PC-9 (cell line): ENCODE measurements around the gene PVALEF.

Experiments used
- CTCF ChIP-seq: fragments of 200-600 bp; sonication (generic); conservative IDR thresholded peaks from 2 replicates; pipeline ENCODE4 v1.6.1; 2017; ENCODE audit warnings: mixed run types, antibody characterized with exemption, mild to moderate bottlenecking, moderate library complexity
- EZH2 ChIP-seq: fragments of 200-600 bp; sonication (generic); IDR thresholded peaks from 2 replicates; pipeline ENCODE4 v1.8.0; 2017; ENCODE audit warnings: antibody characterized with exemption, low read depth

GRCh38 chr17:81120695-81121621 lies 44.3 kb upstream of the PVALEF start:
- TF ChIP-seq CTCF (no peak), EZH2 (no peak)
